Activated T-cell treated with anti-CD3 and anti-CD28 coated beads, Interleukin-2, amount 50 U/mL, for 24 hours (primary cell): ENCODE measurements around the gene PHACTR4.
"Not testable (repeated sequence)": the region's sequence is repeated elsewhere in the genome, so short reads cannot be mapped to it uniquely, and the experiment has no call there.

Source experiments
- DNase-seq: peaks from one replicate; pipeline ENCODE4 v3.0.0-alpha.2; 2020
- H3K27ac Mint-ChIP-seq: 2 replicates; pipeline ENCODE4 v1.8.0; 2020; ENCODE audit warnings: mild to moderate bottlenecking, mixed read lengths
- H3K27me3 Mint-ChIP-seq: 2 replicates; pipeline ENCODE4 v1.8.0; 2020; ENCODE audit warnings: mixed read lengths
- H3K36me3 Mint-ChIP-seq: 2 replicates; pipeline ENCODE4 v1.8.0; 2020; ENCODE audit warnings: low read depth, mixed read lengths
- H3K4me1 Mint-ChIP-seq: 2 replicates; pipeline ENCODE4 v1.8.0; 2020; ENCODE audit warnings: low read depth, mixed read lengths
- H3K4me3 Mint-ChIP-seq: 2 replicates; pipeline ENCODE4 v1.8.0; 2020; ENCODE audit warnings: mild to moderate bottlenecking, moderate library complexity, mixed read lengths
- H3K9me3 Mint-ChIP-seq: 2 replicates; pipeline ENCODE4 v1.8.0; 2020; ENCODE audit warnings: mixed read lengths

The PHACTR4 gene

GRCh38 chr1:28466226-28466778 lies 96.8 kb downstream of the PHACTR4 start:
- Mint-ChIP-seq H3K27me3 (no peaks in the 10 kb centered on the region), H3K36me3 (peaks cover 52% of the 10 kb centered on the region), H3K27ac (peak overlapping the region; percentile 57), H3K4me3 (no peak overlapping the region), H3K4me1 (peaks cover 10% of the 10 kb centered on the region), H3K9me3 (no peaks in the 10 kb centered on the region)
- no peak for DNase-seq

DNA sequence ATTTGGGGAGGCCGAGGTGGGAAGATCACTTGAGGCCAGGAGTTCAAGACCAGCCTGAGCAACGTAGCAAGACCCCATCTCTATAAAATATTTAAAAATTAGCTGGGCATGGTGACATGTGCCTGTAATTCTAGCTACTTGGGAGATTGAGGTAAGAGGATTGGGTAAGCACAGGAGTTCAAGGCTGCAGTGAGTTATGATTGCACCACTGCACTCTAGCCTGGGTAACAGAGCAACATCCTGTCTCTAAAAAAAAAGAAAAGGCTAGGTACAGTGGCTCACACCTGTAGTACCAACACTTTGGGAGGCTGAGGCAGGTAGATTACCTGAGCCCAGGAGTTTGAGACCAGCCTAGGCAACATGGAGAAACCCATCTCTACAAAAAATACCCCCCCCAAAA lies 100.6 kb downstream of the PHACTR4 start:
- peaks cover 6% of the 10 kb centered on the region for H3K4me1 Mint-ChIP-seq
- H3K27ac Mint-ChIP-seq: no peak overlapping the region
- no peaks in the 10 kb centered on the region for H3K9me3 Mint-ChIP-seq
- H3K27me3 Mint-ChIP-seq: no peaks in the 10 kb centered on the region
- no peak overlapping the region for H3K4me3 Mint-ChIP-seq
- H3K36me3 Mint-ChIP-seq: peaks cover 47% of the 10 kb centered on the region
- no peak for DNase-seq

- DNase-seq, H3K27ac Mint-ChIP-seq, H3K4me1 Mint-ChIP-seq, H3K27me3 Mint-ChIP-seq, H3K4me3 Mint-ChIP-seq, H3K9me3 Mint-ChIP-seq: not testable (repeated sequence)
- H3K36me3 Mint-ChIP-seq: peaks cover 74% of the 10 kb centered on the region
Measured at GRCh38 chr1:28479497-28479896, 110.0 kb downstream of the PHACTR4 start.

DNA sequence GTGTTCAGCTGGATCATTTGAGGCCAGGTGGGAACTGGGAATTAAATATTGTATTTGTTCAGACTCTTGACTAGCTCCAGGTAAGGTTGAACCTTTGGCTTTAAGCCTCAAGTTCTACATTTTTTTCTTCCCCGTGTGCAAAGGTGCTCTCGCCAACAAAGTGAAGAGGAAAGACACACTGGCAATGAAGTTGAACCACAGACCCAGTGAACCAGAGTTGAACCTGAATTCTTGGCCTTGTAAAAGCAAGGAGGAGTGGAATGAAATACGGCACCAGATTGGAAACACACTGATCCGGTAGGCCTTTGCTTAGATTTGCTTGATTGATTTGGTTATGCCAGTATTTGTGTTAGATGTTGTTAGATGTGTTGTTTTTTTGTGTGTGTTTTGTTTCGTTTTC lies 110.8 kb downstream of the PHACTR4 start:
- H3K27me3 Mint-ChIP-seq: no peaks in the 10 kb centered on the region
- no peaks in the 10 kb centered on the region for H3K9me3 Mint-ChIP-seq
- H3K4me1 Mint-ChIP-seq: no peaks in the 10 kb centered on the region
- H3K36me3 Mint-ChIP-seq: peaks cover 73% of the 10 kb centered on the region
- H3K27ac Mint-ChIP-seq: no peak overlapping the region
- no peak overlapping the region for H3K4me3 Mint-ChIP-seq
- no peak for DNase-seq

DNA sequence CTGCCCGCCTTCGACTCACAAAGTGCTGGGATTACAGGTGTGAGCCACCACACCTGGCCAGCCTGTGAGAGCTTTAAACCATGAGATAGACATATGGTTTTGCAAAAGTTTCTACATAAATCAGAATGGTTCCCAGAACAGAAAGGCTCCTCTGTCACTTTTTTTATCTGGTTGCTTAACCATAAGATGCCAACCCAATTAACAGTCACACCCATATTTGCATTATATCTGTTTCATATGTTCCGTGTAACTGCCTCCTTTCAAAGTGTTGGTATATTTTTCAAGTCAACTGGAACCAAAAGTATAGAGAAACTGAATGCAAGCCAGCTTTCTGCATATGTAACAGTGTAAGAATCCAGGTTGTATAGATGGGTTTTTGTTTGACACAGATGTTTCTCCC lies 112.6 kb downstream of the PHACTR4 start:
- Mint-ChIP-seq H3K4me1 (no peaks in the 10 kb centered on the region), H3K4me3 (no peak overlapping the region), H3K27me3 (no peaks in the 10 kb centered on the region), H3K27ac (no peak overlapping the region), H3K36me3 (peaks cover 74% of the 10 kb centered on the region), H3K9me3 (no peaks in the 10 kb centered on the region)
- DNase-seq: no peak

DNA sequence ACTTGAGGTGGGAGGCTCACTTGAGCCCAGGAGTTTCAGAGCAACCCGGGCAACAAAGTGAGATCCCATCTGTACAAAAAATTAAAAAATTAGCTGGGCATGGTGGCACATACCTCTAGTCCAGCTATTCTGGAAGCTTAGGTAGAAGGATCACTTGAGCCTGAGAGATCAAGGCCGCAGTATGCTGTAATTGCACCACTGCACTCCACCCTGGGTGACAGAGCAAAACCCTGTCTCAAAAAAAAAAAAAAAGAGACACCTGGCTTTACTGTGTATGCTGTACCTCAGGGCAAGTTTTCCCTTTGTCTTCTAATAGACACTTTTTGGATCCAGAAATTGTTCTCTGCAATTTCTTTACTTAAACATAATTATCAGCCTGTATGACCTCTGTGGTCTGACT lies 113.2 kb downstream of the PHACTR4 start:
- no peak overlapping the region for H3K4me3 Mint-ChIP-seq
- H3K9me3 Mint-ChIP-seq: no peaks in the 10 kb centered on the region
- no peak for DNase-seq
- H3K27ac Mint-ChIP-seq: no peak overlapping the region
- H3K27me3 Mint-ChIP-seq: no peaks in the 10 kb centered on the region
- peaks cover 73% of the 10 kb centered on the region for H3K36me3 Mint-ChIP-seq
- no peaks in the 10 kb centered on the region for H3K4me1 Mint-ChIP-seq

DNA sequence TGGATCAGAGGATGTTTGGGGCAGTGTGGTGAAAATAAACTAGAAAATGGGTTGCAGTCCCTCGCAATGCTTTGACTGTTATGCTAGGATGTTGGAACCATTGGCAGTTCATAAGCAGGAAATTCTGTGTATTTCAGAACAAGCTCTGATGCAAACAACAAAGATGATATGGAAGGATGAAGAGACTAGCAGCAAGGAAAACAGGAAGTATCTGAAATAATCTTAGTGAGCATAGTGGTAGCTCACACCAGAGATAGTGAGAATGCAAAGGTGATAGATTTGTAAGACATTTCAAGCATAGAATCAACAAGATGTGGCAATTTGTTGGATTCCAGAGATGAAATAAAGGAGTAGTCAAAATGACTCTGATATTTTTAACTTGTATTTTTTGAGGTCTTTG lies 125.2 kb downstream of the PHACTR4 start:
- Mint-ChIP-seq H3K4me3 (no peak overlapping the region), H3K36me3 (peaks cover 66% of the 10 kb centered on the region), H3K9me3 (no peaks in the 10 kb centered on the region), H3K4me1 (peaks cover 8% of the 10 kb centered on the region), H3K27me3 (no peaks in the 10 kb centered on the region), H3K27ac (peak overlapping the region; percentile 12)
- no peak for DNase-seq

DNA sequence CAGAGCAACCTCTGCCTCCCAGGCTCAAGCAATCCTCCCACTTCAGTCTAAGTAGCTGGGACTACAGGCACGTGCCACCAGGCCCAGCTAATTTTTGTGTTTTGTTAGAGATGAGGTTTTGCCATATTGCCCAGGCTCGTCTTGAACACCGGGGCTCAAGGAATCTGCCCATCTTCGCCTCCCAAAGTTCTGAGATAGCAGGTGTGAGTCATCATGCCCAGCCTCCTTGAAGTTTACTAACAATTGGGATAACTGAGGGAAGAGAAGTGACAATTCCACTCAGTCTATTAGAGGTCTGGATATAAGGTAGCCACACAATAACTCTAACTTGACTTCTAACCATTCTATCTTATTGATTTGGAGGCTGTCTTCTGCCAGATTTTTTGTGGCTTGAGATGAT lies 130.0 kb downstream of the PHACTR4 start:
- Mint-ChIP-seq H3K27me3 (no peaks in the 10 kb centered on the region), H3K4me1 (peaks cover 9% of the 10 kb centered on the region), H3K4me3 (no peak overlapping the region), H3K27ac (no peak overlapping the region), H3K36me3 (peaks cover 37% of the 10 kb centered on the region), H3K9me3 (no peaks in the 10 kb centered on the region)
- no peak for DNase-seq

DNA sequence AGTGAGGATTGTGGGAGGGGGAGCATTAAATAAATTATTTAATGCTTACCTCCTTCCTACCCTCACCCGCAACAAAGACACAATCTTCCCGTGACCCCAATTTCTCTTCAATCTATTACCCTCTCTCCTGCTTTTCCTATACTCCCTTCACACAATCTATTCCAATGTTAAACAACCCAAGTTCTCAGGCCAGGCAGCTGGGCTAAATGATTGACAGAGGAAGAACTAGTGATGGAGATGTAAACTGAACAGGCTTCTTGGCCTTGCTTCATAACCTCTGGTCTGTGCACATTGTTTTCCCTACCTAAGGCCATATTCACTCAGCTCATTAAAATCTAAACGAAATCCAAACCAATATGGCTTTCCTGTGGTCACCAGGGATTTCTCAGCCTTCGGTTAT lies 132.4 kb downstream of the PHACTR4 start:
- H3K27me3 Mint-ChIP-seq: peaks cover 2% of the 10 kb centered on the region
- peaks cover 35% of the 10 kb centered on the region for H3K36me3 Mint-ChIP-seq
- H3K27ac Mint-ChIP-seq: no peak overlapping the region
- no peak overlapping the region for H3K4me3 Mint-ChIP-seq
- no peaks in the 10 kb centered on the region for H3K9me3 Mint-ChIP-seq
- peaks cover 12% of the 10 kb centered on the region for H3K4me1 Mint-ChIP-seq
- no peak for DNase-seq

- Mint-ChIP-seq H3K27me3 (peaks cover 2% of the 10 kb centered on the region), H3K4me3 (no peak overlapping the region), H3K27ac (no peak overlapping the region), H3K4me1 (peaks cover 12% of the 10 kb centered on the region), H3K36me3 (peaks cover 38% of the 10 kb centered on the region), H3K9me3 (no peaks in the 10 kb centered on the region)
- DNase-seq: no peak
Measured at GRCh38 chr1:28503117-28503516, 133.6 kb downstream of the PHACTR4 start.

DNA sequence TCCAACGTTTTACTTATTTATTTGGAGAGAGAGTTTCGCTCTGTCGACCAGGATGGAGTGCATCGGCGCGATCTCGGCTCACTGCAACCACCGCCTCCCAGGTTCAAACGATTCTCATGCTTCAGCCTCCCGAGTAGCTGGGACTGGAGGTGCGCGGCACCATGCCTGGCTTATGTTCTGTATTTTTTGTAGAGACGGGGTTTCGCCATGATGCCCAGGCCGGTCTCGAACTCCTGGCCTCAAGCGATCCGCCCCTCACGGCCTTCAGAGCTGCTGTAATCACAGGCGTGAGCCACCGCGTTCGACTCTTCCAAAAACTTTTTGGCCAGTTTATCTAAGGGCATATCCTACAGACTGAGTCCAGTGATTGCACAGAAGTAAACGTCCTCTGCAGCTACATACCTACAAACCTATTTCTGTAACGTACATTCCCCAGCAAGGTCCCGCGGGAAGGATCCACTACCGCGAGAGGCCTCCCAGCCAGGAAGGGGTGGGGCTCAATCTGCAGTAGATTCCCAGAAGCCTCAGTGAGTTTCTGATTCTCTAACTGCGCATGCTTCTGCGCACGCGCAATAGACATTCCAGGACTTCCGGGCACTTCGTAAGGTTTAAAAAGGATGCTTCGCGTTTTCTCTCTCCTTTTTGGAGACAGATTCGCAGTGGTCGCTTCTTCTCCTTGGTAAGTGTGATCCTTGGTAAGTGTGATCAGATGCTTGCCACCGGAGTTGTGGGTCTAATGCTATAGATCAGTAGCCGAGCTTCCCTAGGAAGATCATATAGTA lies 136.1 kb downstream of the PHACTR4 start, which contains the start of gene RCC1:
RCC1 (plus strand) TSS at position 638 of the 782 bp plus-strand sequence. CDS start 23,824 bp downstream, outside the sequence.
- Mint-ChIP-seq H3K27me3 (peaks cover 2% of the 10 kb centered on the region), H3K27ac (peak within 1 kb of the TSS; percentile 100), H3K9me3 (no peaks in the 10 kb centered on the region), H3K4me3 (peak within 1 kb of the TSS; percentile 96), H3K36me3 (peaks cover 55% of the 10 kb centered on the region), H3K4me1 (peaks cover 32% of the 10 kb centered on the region)
- DNase-seq: peak; percentile 92

- H3K9me3 Mint-ChIP-seq: no peaks in the 10 kb centered on the region
- H3K27me3 Mint-ChIP-seq: peaks cover 2% of the 10 kb centered on the region
- H3K4me3 Mint-ChIP-seq: peak overlapping the region; percentile 96
- peaks cover 68% of the 10 kb centered on the region for H3K36me3 Mint-ChIP-seq
- peaks cover 33% of the 10 kb centered on the region for H3K4me1 Mint-ChIP-seq
- no peak for DNase-seq
- H3K27ac Mint-ChIP-seq: peak overlapping the region; percentile 100
Measured at GRCh38 chr1:28506907-28507246, 137.3 kb downstream of the PHACTR4 start.

DNA sequence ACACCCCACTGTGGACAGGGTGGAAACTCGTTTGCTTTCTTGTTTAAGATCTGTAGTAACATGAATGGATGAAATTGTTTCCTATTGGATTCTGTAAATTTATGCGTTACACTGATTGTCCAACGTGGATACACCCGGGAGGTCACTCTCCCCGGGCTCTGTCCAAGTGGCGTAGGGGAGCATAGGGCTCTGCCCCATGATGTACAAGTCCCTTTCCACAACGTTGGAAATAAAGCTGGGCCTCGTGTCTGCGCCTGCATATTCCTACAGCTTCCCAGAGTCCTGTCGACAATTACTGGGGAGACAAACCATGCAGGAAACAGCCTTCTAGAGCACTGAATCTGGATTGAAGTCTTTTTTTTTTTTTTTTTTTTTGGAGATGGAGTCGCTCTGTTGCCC lies 137.7 kb downstream of the PHACTR4 start:
- peaks cover 72% of the 10 kb centered on the region for H3K36me3 Mint-ChIP-seq
- no peaks in the 10 kb centered on the region for H3K9me3 Mint-ChIP-seq
- H3K4me3 Mint-ChIP-seq: peak overlapping the region; percentile 96
- H3K4me1 Mint-ChIP-seq: peaks cover 36% of the 10 kb centered on the region
- DNase-seq: peak; percentile 77
- peak overlapping the region; percentile 100 for H3K27ac Mint-ChIP-seq
- peaks cover 2% of the 10 kb centered on the region for H3K27me3 Mint-ChIP-seq

DNA sequence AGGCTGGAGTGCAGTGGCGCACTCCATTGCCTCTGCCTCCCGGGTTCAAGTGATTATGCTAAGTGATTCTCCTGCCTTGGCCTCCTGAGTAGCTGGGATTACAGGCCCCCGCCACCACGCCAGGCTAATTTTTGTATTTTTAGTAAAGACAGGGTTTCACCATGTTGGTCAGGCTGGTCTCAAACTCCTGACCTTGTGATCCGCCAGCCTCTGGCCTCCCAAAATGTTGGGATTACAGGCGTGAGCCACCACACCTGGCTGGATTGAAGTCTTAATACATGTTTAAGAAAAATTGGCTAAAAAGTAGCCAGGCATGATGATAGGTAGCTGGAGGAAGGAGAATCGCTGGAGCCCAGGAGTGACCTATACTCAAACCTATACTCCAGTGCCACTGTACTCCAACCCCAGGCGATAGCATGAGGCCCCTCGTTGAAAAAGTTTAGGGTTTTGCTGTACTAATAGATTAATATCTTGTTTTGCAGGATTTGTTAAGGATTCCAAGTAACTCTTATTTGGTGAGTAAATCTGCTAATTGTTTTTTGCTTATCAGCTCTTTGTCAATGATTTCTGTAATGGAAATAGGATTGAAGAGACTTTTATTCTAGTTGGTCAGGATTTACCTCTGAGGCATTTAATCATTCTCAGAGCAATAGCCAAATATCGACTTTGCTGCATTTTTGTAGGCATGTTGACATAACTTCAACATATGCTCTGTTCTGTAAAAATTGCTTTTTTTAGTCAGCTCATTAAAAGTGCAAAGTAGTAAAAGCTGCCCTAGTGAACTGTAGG lies 138.3 kb downstream of the PHACTR4 start:
- peak overlapping the region; percentile 100 for H3K27ac Mint-ChIP-seq
- peak; percentile 74 for DNase-seq
- peaks cover 78% of the 10 kb centered on the region for H3K36me3 Mint-ChIP-seq
- H3K27me3 Mint-ChIP-seq: peaks cover 2% of the 10 kb centered on the region
- H3K4me3 Mint-ChIP-seq: peak overlapping the region; percentile 96
- H3K9me3 Mint-ChIP-seq: no peaks in the 10 kb centered on the region
- peaks cover 39% of the 10 kb centered on the region for H3K4me1 Mint-ChIP-seq

DNA sequence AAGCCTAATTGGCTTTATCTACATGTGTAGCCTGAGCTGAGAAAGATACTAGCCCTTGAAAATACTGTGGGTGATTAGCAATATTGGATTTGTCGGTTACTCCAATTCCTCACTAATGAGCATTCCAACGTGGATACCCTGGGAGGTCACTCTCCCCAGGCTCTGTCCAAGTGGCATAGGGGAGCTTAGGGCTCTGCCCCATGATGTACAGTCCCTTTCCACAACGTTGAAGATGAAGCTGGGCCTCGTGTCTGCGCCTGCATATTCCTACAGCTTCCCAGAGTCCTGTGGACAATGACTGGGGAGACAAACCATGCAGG lies 138.9 kb downstream of the PHACTR4 start:
- H3K27ac Mint-ChIP-seq: peak overlapping the region; percentile 100
- H3K4me3 Mint-ChIP-seq: peak overlapping the region; percentile 96
- DNase-seq: peak; percentile 70
- H3K27me3 Mint-ChIP-seq: peaks cover 2% of the 10 kb centered on the region
- no peaks in the 10 kb centered on the region for H3K9me3 Mint-ChIP-seq
- H3K4me1 Mint-ChIP-seq: peaks cover 39% of the 10 kb centered on the region
- peaks cover 82% of the 10 kb centered on the region for H3K36me3 Mint-ChIP-seq
